Measurements from ENCODE around the gene GAB2. TPM values are rescaled to one million over a fixed set of nuclear protein-coding genes. Genes with fewer than 3 reads are reported as not detected.
"Not testable (repeated sequence)": the region's sequence is repeated elsewhere in the genome, so short reads cannot be mapped to it uniquely, and the experiment has no call there.

Gene GAB2
- 38.9 to 43.6 TPM (median 39.9 TPM) in 3 replicates for total RNA-seq

DNA sequence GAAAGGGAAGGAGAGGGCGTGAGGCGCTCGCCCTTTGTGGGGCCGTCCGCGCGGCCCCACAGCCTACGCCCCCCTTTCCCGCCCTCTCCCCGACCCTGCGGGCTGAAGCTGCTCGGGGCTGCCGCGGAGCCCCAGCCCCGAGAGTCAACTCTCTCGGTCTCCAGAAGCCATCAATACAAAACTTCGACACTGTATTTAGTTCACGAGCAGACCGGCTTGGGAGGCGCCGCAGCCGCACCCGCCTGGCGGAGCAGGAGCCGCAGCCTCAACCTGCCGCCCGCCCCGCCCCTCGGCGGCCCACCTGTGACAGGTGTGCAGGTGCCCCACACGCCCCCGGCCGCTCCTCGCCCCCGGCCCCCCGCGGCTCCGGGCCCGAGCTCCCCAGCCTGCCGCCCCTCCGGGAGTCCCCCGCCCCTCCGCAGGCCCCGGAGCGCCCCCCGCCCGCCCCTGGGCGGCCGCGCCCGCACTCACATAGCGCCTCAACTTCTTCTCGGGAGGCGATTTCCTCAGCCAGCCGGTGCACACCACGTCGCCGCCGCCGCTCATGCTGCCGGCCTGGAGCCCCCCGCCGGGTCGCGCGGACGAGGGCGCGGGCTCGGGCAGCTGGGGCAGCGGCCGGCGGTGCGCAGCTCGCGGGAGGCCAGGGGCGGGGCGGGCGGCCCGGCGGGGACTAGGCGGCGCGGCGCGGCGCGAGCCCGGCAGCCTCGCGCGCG, at the start of gene GAB2:
TSS of gene GAB2 (minus strand) at position 646 of the 713 bp plus-strand sequence. CDS start at position 546, 100 bp downstream.
- peak within 1 kb of the TSS; percentile 99 for H3K27ac Mint-ChIP-seq
- TF ChIP-seq, protein P1, sequence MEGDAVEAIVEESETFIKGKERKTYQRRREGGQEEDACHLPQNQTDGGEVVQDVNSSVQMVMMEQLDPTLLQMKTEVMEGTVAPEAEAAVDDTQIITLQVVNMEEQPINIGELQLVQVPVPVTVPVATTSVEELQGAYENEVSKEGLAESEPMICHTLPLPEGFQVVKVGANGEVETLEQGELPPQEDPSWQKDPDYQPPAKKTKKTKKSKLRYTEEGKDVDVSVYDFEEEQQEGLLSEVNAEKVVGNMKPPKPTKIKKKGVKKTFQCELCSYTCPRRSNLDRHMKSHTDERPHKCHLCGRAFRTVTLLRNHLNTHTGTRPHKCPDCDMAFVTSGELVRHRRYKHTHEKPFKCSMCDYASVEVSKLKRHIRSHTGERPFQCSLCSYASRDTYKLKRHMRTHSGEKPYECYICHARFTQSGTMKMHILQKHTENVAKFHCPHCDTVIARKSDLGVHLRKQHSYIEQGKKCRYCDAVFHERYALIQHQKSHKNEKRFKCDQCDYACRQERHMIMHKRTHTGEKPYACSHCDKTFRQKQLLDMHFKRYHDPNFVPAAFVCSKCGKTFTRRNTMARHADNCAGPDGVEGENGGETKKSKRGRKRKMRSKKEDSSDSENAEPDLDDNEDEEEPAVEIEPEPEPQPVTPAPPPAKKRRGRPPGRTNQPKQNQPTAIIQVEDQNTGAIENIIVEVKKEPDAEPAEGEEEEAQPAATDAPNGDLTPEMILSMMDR (IDR thresholded peaks at IDR 0.05; ENCODE audit: unreplicated experiment), result no peak
- peak within 1 kb of the TSS; percentile 99 for H3K4me3 Mint-ChIP-seq
- no peaks in the 10 kb centered on the region for H3K36me3 Mint-ChIP-seq
- no peaks in the 10 kb centered on the region for H3K27me3 Mint-ChIP-seq (ENCODE audit: low read depth)
- peaks cover 38% of the 10 kb centered on the region for H3K4me1 Mint-ChIP-seq
- H3K9me3 Mint-ChIP-seq, result no peaks in the 10 kb centered on the region
- peak in 1 of 2 experiments; percentile 62 for DNase-seq (ENCODE audit: low spot score in 2 of 2, unreplicated experiment in 2 of 2)

DNA sequence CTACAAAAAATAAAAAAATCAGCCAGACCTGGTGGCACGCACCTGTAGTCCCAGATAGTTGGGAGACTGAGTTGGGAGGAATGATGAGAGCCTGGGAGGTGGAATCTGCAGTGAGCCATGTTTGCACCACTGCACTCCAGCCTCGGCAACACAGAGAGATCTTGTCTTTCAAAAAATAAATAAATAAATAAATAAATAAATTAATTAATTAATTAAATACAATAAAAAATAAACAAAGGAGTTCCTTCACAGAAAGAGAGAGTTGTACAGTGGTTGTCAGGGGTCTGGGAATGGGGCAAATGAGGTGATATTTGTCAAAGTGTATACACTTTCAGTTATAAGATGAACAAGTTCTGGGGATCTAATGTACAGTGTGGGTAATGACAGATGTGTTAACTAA, 49.8 kb upstream of the GAB2 start:
- Mint-ChIP-seq H3K4me3 (no peak overlapping the region), H3K36me3 (peaks cover 28% of the 10 kb centered on the region), H3K9me3 (peaks cover 4% of the 10 kb centered on the region), H3K4me1 (no peaks in the 10 kb centered on the region), H3K27me3 (ENCODE audit: low read depth) (no peaks in the 10 kb centered on the region), H3K27ac (no peak overlapping the region)
- TF ChIP-seq, protein P1 (IDR thresholded peaks at IDR 0.05; ENCODE audit: unreplicated experiment), result no peak
- DNase-seq (ENCODE audit: low spot score in 2 of 2, unreplicated experiment in 2 of 2), result no peak

- Mint-ChIP-seq H3K36me3 (peaks cover 32% of the 10 kb centered on the region), H3K27ac (no peak overlapping the region)
Measured at GRCh38 chr11:78465169-78465942, 47.7 kb upstream of the GAB2 start.

GRCh38 chr11:78464787-78465168, 47.2 kb upstream of the GAB2 start:
- not testable (repeated sequence) for H3K27ac Mint-ChIP-seq

More at GRCh38 chr11:78465169-78465942, 47.7 kb upstream of the GAB2 start:
- Mint-ChIP-seq H3K4me1 (no peaks in the 10 kb centered on the region), H3K9me3 (no peaks in the 10 kb centered on the region), H3K27me3 (ENCODE audit: low read depth) (no peaks in the 10 kb centered on the region), H3K4me3 (no peak overlapping the region)
- no peak for DNase-seq (ENCODE audit: low spot score in 2 of 2, unreplicated experiment in 2 of 2)
- TF ChIP-seq, protein P1 (IDR thresholded peaks at IDR 0.05; ENCODE audit: unreplicated experiment), result no peak

DNA sequence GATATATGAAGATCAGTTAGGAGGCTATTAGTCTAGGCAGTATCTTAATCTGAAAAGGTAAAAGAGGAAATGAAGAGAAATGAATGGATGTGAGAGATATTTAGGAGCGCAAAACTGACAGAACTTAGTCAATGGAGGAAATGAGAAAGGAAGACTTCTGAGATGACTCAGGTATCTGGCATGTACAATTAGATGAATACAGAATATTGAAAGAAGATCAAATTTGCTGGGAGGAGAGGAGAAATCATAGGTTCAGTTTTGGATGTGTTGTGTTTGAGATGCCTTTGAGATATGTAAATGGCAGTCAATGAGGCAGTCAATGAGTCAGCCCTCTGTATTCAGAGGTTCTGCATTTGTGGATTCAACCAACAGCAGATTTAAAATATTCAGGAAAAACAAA, 42.9 kb upstream of the GAB2 start:
- TF ChIP-seq, protein P1 (IDR thresholded peaks at IDR 0.05; ENCODE audit: unreplicated experiment), result no peak
- DNase-seq (ENCODE audit: low spot score in 2 of 2, unreplicated experiment in 2 of 2), result no peak
- Mint-ChIP-seq H3K9me3 (peaks cover 3% of the 10 kb centered on the region), H3K36me3 (peaks cover 34% of the 10 kb centered on the region), H3K27ac (no peak overlapping the region), H3K4me1 (peaks cover 14% of the 10 kb centered on the region), H3K27me3 (ENCODE audit: low read depth) (no peaks in the 10 kb centered on the region), H3K4me3 (no peak overlapping the region)

More at GRCh38 chr11:78464787-78465168, 47.2 kb upstream of the GAB2 start:
- peaks cover 37% of the 10 kb centered on the region for H3K36me3 Mint-ChIP-seq
- not testable (repeated sequence) for DNase-seq (ENCODE audit: low spot score in 2 of 2, unreplicated experiment in 2 of 2); H3K4me3 Mint-ChIP-seq; H3K4me1 Mint-ChIP-seq; H3K9me3 Mint-ChIP-seq; H3K27me3 Mint-ChIP-seq (ENCODE audit: low read depth)

DNA sequence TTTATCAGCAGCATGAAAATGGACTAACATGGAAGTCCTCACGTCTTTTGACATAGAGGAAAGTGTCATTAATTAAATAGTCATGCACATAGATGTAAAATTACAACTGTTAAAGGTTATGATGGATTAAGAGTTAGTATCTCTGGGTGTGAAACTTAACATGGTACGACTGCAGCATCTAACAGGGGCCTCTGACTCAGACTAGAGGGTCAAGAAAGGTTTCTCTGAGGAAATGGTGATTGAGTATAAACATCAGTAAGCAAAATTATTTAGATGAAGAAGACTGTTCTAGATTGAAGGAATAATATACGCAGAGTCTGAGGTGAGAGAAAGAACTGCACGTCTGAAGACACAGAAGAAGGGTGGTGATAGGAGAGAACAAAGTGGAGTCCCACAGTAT, 42.1 kb upstream of the GAB2 start:
- H3K36me3 Mint-ChIP-seq, result peaks cover 33% of the 10 kb centered on the region
- no peak overlapping the region for H3K4me3 Mint-ChIP-seq
- TF ChIP-seq, protein P1 (IDR thresholded peaks at IDR 0.05; ENCODE audit: unreplicated experiment), result no peak
- peaks cover 20% of the 10 kb centered on the region for H3K4me1 Mint-ChIP-seq
- H3K27ac Mint-ChIP-seq, result no peak overlapping the region
- DNase-seq (ENCODE audit: low spot score in 2 of 2, unreplicated experiment in 2 of 2), result no peak
- no peaks in the 10 kb centered on the region for H3K27me3 Mint-ChIP-seq (ENCODE audit: low read depth)
- H3K9me3 Mint-ChIP-seq, result peaks cover 3% of the 10 kb centered on the region

Measured in mesothelial cell of epicardium (in vitro differentiated cells).